T follicular helper cell (primary cell): ENCODE results near the gene CBFA2T3.

Experiments used
- DNase-seq: peaks from one replicate; pipeline ENCODE4 v3.0.0-alpha.2; 2020; ENCODE audit warnings: low read depth

The CBFA2T3 gene

GRCh38 chr16:88938777-88939244 lies 38.2 kb downstream of the CBFA2T3 start:
- DNase-seq = no peak

GRCh38 chr16:88938119-88938776 lies 38.8 kb downstream of the CBFA2T3 start:
- no peak for DNase-seq

GRCh38 chr16:88937206-88937621 lies 39.8 kb downstream of the CBFA2T3 start:
- no peak for DNase-seq

GRCh38 chr16:88936556-88937205 lies 40.3 kb downstream of the CBFA2T3 start:
- DNase-seq = no peak

- no peak for DNase-seq
Observed at GRCh38 chr16:88936008-88936555, 40.9 kb downstream of the CBFA2T3 start.

- DNase-seq = no peak
Observed at GRCh38 chr16:88934066-88934667, 42.8 kb downstream of the CBFA2T3 start.

GRCh38 chr16:88932929-88933328 lies 44.1 kb downstream of the CBFA2T3 start:
- no peak for DNase-seq

GRCh38 chr16:88931936-88932335 lies 45.1 kb downstream of the CBFA2T3 start:
- no peak for DNase-seq

GRCh38 chr16:88931373-88931900 lies 45.6 kb downstream of the CBFA2T3 start:
- DNase-seq = no peak

GRCh38 chr16:88930716-88931115 lies 46.3 kb downstream of the CBFA2T3 start:
- DNase-seq = no peak

- no peak for DNase-seq
Observed at GRCh38 chr16:88929091-88929445, 47.9 kb downstream of the CBFA2T3 start.

- no peak for DNase-seq
Observed at GRCh38 chr16:88928405-88929090, 48.5 kb downstream of the CBFA2T3 start.

- no peak for DNase-seq
Observed at GRCh38 chr16:88927661-88928060, 49.3 kb downstream of the CBFA2T3 start.

- no peak for DNase-seq
Observed at GRCh38 chr16:88927010-88927409, 50.0 kb downstream of the CBFA2T3 start.

GRCh38 chr16:88926374-88926990 lies 50.5 kb downstream of the CBFA2T3 start:
- DNase-seq = no peak

- no peak for DNase-seq
Observed at GRCh38 chr16:88925540-88925887, 51.5 kb downstream of the CBFA2T3 start.

- no peak for DNase-seq
Observed at GRCh38 chr16:88924834-88925539, 52.0 kb downstream of the CBFA2T3 start.

- DNase-seq = no peak
Observed at GRCh38 chr16:88923926-88924833, 52.8 kb downstream of the CBFA2T3 start.

GRCh38 chr16:88923450-88923849 lies 53.6 kb downstream of the CBFA2T3 start:
- no peak for DNase-seq

GRCh38 chr16:88922826-88923410 lies 54.1 kb downstream of the CBFA2T3 start:
- no peak for DNase-seq
